GM12892 (cell line): ENCODE measurements around the gene EOGT.

ENCODE experiments used
- POLR2A ChIP-seq: IDR thresholded peaks from 2 replicates; pipeline ENCODE4 v1.6.1; 2011; ENCODE audit warnings: low read depth, low read length, control low read depth
- POLR2AphosphoS5 ChIP-seq: IDR thresholded peaks from 2 replicates; pipeline ENCODE4 v1.6.1; 2011; ENCODE audit warnings: low read depth, low read length, control low read depth
- TAF1 ChIP-seq: IDR thresholded peaks from 2 replicates; pipeline ENCODE4 v1.6.1; 2011; ENCODE audit warnings: low read depth, mild to moderate bottlenecking, control low read depth, low read length, borderline replicate concordance

DNA sequence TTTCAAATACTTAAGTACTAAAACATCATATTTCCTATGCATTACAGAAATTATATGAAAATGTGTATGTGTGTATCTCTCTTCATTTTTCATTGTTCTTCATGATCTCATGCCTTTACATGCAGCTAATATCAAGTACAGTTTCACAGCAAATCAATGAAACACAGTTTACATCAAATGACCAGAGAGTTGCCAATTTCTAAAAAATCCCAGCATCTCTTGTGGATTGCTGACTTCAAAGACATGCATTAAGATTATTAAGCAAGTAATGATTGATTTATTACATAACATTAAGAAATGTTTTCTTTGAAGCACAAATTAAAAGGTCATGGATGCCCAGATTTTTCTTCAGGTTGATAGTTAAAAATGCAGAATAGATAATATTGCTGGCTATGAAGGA is 50.1 kb downstream of the EOGT start:
- TF ChIP-seq POLR2A (no peak), POLR2AphosphoS5 (no peak), TAF1 (no peak)
